ENCODE measurements around the gene GDA.

The GDA gene

GRCh38 chr9:72185561-72185960, 36.3 kb downstream of the GDA start:
- no peaks in the 10 kb centered on the region for H3K36me3 Mint-ChIP-seq (ENCODE audit: low read depth)
- no peaks in the 10 kb centered on the region for H3K4me1 Mint-ChIP-seq
- H3K27ac Mint-ChIP-seq = no peak overlapping the region

GRCh38 chr9:72187121-72187695, 38.0 kb downstream of the GDA start:
- Mint-ChIP-seq H3K4me3 (no peak overlapping the region), H3K4me1 (no peaks in the 10 kb centered on the region), H3K36me3 (ENCODE audit: low read depth) (no peaks in the 10 kb centered on the region), H3K27ac (no peak overlapping the region), H3K9me3 (peaks cover 12% of the 10 kb centered on the region), H3K27me3 (ENCODE audit: low read depth) (no peaks in the 10 kb centered on the region)
- TF ChIP-seq, protein P1, sequence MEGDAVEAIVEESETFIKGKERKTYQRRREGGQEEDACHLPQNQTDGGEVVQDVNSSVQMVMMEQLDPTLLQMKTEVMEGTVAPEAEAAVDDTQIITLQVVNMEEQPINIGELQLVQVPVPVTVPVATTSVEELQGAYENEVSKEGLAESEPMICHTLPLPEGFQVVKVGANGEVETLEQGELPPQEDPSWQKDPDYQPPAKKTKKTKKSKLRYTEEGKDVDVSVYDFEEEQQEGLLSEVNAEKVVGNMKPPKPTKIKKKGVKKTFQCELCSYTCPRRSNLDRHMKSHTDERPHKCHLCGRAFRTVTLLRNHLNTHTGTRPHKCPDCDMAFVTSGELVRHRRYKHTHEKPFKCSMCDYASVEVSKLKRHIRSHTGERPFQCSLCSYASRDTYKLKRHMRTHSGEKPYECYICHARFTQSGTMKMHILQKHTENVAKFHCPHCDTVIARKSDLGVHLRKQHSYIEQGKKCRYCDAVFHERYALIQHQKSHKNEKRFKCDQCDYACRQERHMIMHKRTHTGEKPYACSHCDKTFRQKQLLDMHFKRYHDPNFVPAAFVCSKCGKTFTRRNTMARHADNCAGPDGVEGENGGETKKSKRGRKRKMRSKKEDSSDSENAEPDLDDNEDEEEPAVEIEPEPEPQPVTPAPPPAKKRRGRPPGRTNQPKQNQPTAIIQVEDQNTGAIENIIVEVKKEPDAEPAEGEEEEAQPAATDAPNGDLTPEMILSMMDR (IDR thresholded peaks at IDR 0.05; ENCODE audit: unreplicated experiment in 3 of 3) = no peak

More at GRCh38 chr9:72185561-72185960, 36.3 kb downstream of the GDA start:
- Mint-ChIP-seq H3K9me3 (peaks cover 13% of the 10 kb centered on the region), H3K4me3 (no peak overlapping the region), H3K27me3 (ENCODE audit: low read depth) (no peaks in the 10 kb centered on the region)
- TF ChIP-seq, protein P1 (IDR thresholded peaks at IDR 0.05; ENCODE audit: unreplicated experiment in 3 of 3) = no peak

GRCh38 chr9:72188232-72188631, 39.0 kb downstream of the GDA start:
- no peaks in the 10 kb centered on the region for H3K27me3 Mint-ChIP-seq (ENCODE audit: low read depth)
- no peak overlapping the region for H3K27ac Mint-ChIP-seq
- no peaks in the 10 kb centered on the region for H3K4me1 Mint-ChIP-seq
- no peaks in the 10 kb centered on the region for H3K36me3 Mint-ChIP-seq (ENCODE audit: low read depth)
- H3K4me3 Mint-ChIP-seq = no peak overlapping the region
- TF ChIP-seq, protein P1 (IDR thresholded peaks at IDR 0.05; ENCODE audit: unreplicated experiment in 3 of 3) = no peak
- H3K9me3 Mint-ChIP-seq = peaks cover 10% of the 10 kb centered on the region

- Mint-ChIP-seq H3K27me3 (ENCODE audit: low read depth) (no peaks in the 10 kb centered on the region), H3K36me3 (ENCODE audit: low read depth) (no peaks in the 10 kb centered on the region), H3K9me3 (peaks cover 3% of the 10 kb centered on the region), H3K4me1 (no peaks in the 10 kb centered on the region), H3K4me3 (no peak overlapping the region), H3K27ac (no peak overlapping the region)
- TF ChIP-seq, protein P1 (IDR thresholded peaks at IDR 0.05; ENCODE audit: unreplicated experiment in 3 of 3) = no peak
Measured at GRCh38 chr9:72193478-72193881, 44.2 kb downstream of the GDA start.

DNA sequence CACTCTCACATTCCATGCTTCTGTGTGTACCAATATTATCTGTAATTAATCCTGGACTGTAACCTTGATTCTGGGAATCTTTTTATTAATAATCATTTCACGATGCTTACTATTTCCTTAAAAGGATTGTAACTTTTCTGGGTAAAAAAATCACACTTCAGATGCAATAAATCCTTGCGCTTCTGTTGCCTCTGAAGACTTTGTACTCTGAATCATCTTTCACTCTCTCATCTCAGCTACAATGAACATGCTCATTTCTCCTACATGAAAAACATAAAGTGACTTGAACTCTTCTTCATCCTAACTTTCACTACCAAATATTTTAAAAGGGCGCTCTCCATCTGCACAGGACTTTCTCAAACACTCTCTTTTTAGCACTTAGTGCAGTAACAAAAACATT, 50.0 kb downstream of the GDA start:
- TF ChIP-seq, protein P1 (IDR thresholded peaks at IDR 0.05; ENCODE audit: unreplicated experiment in 3 of 3) = no peak
- no peaks in the 10 kb centered on the region for H3K4me1 Mint-ChIP-seq
- H3K36me3 Mint-ChIP-seq (ENCODE audit: low read depth) = no peaks in the 10 kb centered on the region
- H3K4me3 Mint-ChIP-seq = no peak overlapping the region
- no peaks in the 10 kb centered on the region for H3K9me3 Mint-ChIP-seq
- peaks cover 3% of the 10 kb centered on the region for H3K27me3 Mint-ChIP-seq (ENCODE audit: low read depth)
- no peak overlapping the region for H3K27ac Mint-ChIP-seq

- H3K27me3 Mint-ChIP-seq (ENCODE audit: low read depth) = peaks cover 3% of the 10 kb centered on the region
- H3K36me3 Mint-ChIP-seq (ENCODE audit: low read depth) = no peaks in the 10 kb centered on the region
- H3K4me3 Mint-ChIP-seq = no peak overlapping the region
- H3K27ac Mint-ChIP-seq = no peak overlapping the region
- TF ChIP-seq, protein P1 (IDR thresholded peaks at IDR 0.05; ENCODE audit: unreplicated experiment in 3 of 3) = no peak
- no peaks in the 10 kb centered on the region for H3K9me3 Mint-ChIP-seq
- H3K4me1 Mint-ChIP-seq = no peaks in the 10 kb centered on the region
Measured at GRCh38 chr9:72200452-72200851, 51.2 kb downstream of the GDA start.

Data from nephron (organoid).